SU-DHL-6 (cell line): Measurements from ENCODE around the gene ATG9B.

Source experiments
- CTCF ChIP-seq: fragments of 200-600 bp; sonication (generic); IDR thresholded peaks from one replicate; pipeline ENCODE4 v1.5.1; 2017; ENCODE audit warnings: antibody characterized with exemption, mild to moderate bottlenecking, low read length, moderate library complexity; ENCODE audit not compliant: insufficient read depth, poor library complexity, severe bottlenecking
- EZH2phosphoT487 ChIP-seq: fragments of 200-600 bp; sonication (generic), shearing (Covaris generic); conservative IDR thresholded peaks from 2 replicates; pipeline ENCODE4 v1.6.1; 2018; ENCODE audit warnings: mild to moderate bottlenecking, antibody characterized with exemption, low read length, moderate library complexity, mixed read lengths

- TF ChIP-seq CTCF (no peak), EZH2phosphoT487 (no peak)
Observed at GRCh38 chr7:150965273-150965830, 58.9 kb downstream of the ATG9B start.
